SK-N-DZ (cell line): Measurements from ENCODE around the gene F10.
"Not testable (repeated sequence)": the region's sequence is repeated elsewhere in the genome, so short reads cannot be mapped to it uniquely, and the experiment has no call there.

Experiments
- DNase-seq: peaks from one replicate; pipeline ENCODE4 v3.0.0-alpha.2; 2015; ENCODE audit warnings: low spot score

Gene F10

DNA sequence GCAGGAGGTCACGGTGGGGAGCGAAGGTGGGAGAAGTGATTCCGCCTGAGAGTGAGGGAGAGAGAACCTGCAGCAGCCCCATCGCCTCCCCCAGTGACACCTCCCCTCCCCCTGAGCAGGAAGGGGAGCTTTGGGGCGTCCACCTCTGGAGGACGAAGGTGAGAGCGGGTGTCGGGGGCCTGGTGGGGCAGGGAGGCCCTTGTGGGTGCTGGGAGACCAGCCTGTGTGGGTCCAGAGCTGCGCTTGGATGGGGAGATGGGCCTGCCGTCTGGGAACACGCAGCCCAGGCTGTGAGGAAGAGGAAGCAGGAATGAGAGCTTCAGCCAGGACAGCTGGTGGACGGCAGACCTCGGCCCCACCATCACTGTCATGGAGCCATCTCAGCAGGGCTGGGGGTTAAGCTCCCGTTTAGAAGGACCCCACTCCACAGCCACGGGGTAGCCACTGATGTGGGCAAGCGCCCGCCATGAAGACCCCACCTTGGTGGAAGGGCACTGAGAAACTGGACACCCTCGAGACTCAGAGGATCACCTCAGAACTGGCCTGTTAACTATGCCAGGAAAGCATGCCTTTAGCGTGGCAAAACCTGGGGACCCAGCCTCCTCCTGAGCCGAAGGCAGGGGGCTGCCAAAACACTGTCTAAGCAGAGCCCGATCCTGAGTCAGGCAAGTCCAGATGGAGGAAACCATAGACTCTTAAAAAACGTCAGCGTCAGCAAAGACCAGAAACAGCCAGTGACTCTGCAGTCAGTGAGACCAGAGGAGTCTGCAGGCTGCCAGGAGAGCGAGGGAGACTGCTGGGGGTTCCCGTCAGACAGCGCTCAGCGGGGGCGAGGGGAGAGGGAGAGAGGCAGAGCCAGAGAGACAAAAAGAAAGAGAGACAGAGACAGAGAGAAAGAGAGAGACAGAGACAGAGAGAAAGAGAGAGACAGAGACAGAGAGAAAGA lies 29.4 kb downstream of the F10 start:
- no peak for DNase-seq

DNA sequence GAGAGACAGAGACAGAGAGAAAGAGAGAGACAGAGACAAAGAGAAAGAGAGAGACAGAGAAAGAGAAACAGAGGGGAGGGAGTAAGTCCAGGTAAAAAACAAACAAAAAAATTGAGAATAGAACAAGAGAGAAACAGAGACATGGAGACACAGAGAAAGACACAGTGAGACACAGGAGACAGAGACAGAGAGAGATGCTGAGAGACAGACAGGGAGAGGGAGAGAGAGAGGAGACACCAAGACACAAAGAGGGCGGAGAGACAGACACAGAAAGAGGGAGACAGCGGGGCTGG lies 30.0 kb downstream of the F10 start:
- no peak for DNase-seq

DNA sequence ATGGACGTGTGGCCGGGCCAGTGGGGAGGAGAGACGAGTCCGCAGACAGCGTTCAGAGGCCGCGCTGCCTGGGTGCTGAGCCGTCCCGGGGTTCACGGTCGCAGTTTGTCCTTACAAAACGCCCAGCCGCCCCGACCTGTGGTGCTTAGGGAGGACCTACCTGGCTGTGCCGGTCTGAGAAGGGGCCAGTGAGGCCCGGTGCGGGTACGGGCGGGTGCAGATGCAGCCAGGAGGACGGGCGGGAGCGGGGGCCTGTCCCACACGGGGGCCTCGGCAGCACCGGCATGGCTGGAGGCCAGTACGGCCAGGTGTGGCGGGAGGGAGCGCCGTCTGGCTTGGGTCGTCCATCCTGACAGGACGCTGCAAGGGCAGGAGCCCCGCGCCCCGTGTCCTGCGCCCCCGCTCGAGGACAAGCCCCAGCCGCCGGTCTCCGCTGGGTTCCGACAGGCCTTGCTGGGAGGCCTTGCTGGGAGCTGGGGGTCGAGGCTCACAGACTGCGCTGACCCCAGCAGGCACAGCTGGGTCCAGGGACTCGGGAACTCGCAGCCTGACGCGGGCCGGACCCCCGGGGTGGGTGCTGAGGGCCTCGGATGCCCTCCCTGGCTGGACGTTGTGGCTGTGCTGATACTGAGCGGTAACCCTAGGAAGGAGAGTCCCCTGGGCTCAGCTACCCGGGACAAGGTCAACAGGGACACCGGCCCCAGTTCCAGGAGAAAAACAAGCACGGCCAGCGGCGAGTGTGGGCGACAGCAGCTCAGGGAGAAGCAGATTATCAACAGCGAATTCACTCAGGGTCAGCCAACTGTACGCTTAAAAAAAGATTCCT lies 30.6 kb downstream of the F10 start:
- peak; percentile 52 for DNase-seq

DNA sequence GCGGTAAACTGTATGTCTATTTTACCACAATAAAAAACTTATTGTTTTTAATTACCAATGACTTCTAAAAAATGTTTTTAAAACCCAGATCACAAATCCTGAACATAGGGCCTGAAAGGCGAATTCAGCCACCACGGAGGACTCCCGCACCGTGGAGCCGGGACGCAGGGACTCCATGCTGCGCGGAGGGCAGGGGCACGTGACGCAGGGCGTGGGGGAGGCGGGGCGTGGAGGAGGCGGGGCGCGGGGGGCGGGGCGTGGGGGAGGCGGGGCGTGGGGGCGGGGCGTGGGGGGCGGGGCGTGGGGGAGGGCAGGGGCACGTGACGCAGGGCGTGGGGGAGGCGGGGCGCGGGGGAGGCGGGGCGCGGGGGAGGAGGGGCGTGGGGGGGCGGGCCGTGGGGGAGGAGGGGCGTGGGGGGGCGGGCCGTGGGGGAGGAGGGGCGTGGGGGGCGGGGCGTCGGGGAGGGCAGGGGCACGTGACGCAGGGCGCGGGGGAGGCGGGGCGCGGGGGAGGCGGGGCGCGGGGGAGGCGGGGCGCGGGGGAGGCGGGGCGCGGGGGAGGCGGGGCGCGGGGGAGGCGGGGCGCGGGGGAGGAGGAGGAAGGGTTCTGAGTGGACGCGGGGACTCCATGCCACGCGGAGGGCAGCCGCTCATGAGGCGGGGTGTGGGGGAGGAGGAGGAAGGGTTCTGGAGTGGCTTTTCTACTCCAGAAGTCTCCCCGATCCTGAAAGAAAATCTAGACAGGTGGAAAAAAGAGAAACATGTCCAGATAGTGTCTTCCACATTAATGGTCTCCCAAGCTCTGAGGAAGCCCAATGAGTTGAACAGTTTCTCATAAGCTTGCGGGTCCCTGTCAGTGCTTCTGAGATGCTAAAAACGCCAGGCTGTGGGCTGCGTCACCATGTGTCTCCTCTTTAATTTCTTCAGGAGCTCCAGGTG lies 31.5 kb downstream of the F10 start:
- DNase-seq = peak; percentile 65

DNA sequence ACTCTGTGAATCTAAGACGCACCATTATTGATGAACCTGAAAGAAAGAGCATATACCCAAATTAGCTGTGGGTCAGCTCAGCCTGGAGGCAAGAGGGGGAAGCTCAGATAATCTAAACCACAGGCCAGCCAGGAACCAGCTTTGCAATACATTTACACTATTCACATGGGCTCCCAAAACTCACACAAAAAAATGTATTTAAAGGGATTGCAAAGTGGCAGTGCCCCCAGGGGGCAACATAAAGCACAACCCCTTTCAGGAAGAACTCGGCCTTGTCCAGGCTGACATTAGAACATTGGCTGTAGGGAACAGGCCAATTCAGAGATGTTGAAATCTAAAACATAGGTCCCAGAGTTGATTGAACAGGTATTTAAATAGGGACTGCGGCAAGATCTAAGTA lies 32.6 kb downstream of the F10 start:
- DNase-seq = no peak

DNA sequence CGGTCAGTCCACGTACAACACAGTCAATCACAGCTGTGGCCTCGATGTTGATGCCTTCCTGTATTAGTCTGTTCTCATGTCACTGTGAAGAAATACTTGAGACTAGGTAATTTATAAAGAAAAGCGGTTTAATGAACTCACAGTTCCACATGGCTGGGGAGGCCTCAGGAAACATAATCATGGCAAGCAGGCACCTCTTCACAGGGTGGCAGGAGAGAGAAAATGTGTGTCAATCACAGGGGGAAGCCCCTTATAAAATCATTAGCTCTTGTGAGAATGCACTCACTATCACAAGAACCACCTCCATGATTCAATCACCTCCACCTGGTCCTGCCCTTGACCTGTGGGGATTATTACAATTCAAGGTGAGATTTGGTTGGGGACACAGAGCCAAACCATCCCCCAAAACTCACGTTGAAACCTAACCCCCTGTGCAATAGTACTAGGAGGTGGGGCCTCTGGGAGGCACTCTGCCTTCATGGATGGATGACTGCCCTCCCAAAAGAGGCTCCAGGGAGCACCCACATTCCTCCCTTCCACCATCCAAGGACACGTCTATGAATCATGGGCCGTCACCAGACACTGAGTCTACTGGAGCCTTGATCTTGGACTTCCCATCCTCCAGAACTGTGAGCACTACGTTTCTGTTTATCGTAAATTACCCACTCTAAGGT lies 33.5 kb downstream of the F10 start:
- DNase-seq = no peak

DNA sequence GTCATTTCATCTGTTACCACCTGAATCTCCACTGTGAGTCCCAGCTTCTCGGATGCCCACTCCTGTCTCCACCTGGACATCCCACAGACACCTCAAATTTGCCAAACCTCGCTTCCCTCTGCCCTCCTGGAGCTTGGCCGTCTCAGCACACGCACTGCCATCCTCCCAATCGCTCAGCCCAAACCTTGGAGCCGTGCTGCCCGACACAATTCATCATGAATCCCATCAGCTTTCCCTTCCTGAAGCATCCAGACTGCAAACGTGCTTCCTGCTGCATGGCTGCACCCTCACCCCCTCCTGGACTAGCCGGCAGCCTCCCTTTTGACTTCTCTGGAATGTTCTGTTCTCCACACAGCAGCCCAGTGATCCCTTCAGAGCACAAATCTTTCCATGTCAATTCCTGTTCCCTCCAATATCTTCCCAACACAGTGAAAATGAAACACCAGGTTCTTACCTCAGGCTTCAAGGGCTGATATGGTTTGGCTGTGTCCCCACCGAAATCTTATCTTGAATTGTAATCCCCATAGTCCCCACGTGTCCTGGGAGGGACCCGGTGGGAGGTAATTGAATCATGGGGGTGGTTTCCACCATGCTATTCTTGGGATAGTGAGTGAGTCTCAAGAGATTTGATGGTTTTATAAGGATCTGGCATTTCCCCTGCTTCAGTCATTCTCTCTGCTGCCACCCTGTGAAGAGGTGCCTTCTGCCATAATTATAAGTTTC lies 34.8 kb downstream of the F10 start:
- no peak for DNase-seq

DNA sequence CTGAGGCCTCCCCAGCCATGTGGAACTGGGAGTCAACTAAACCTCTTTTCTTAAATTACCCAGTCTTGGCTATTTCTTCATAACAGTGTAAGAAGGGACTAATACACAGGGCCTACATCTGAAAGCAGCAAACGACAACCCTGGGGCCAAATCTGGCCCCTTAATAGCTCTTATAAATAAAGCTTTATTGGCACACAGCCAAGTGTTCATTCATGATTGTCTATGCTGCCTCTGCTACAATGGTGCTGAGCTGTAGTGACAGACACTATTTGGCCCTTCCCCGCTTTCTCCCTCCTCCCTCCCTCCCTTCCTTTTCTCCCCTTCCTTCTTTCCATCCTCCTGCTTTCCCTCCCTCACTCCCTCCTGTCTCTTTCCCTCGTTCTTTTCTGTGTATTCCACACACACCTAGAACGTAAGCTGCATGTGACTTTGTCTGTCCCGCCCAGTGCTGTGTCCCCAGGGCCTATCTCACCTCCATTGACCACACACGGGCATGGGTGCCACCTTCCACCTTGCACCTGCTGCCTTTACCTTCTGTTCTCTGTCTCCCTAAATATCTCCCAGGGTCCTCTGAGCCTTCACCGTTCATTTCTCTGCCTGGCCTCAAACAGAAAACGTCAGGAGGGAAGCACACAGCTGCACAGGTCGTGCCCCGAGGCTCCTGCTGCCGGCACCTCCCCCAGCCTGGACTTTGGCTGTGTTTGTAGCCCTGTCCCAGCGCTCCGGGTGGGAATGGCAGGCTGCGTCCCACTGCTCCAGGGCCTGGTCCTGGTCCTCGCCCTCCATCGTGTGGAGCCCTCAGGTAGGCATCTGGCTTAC lies 35.5 kb downstream of the F10 start, which contains the start of gene PROZ:
PROZ (plus strand) TSS at position 720 of the 819 bp plus-strand sequence; CDS start at position 733, 13 bp downstream.
- DNase-seq = no peak

DNA sequence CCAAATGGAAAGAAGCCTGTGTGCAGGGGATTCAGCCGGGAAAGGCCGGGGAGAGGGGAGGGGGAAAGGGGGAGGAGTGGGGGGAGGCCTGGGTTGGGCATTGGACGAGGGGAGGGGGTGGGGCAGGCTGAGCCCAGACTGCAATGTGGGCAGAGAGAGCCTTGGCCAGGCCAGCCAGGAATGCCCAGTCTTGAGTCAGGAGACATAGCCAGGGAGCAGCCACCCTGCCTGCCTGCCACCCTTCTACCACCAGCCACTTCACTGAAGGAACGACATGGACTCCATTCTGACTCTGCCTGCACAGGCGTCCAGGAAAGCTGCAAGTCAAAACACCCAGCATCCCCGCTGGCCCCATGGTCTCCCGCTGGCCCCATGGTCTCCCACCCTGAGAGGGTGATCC lies 36.3 kb downstream of the F10 start:
- no peak for DNase-seq

DNA sequence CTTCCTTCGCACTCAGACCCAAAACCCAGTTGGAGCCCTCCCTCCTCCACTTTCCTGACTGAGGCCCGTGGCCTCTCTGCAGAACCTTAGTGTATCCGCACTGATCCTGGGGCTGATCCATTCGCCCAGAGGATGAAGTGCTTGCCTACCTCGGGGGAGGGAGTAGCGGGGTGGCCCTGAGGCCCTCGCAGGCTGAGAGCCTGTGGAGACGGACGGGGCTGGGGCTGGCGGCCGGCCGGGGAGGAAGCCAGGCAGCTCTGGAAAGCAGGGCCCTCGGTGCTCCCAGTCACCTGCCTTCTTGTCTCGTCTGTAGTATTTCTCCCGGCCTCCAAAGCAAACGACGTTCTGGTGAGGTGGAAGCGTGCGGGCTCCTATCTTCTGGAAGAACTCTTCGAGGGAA lies 37.1 kb downstream of the F10 start:
- DNase-seq = no peak

DNA sequence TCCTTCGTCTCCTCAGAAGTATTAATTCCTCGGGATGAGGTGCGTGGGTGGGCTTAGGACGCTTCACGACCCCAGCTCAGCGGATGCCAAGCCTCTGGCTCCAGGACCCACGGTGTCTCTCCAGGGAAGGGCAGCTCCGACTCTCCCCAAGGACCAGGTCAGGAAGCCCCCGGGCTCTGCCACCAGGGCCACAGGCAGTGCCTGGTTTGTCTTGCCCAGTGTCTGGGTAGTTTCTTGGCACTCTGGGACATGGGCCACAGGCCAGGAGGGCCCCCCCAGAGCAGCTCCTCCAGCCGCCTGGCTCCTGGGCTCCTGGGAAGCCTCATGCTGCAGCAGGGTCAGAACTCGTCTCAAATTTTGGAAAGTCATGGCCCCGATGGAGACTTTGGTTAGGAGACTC lies 38.4 kb downstream of the F10 start:
- DNase-seq = no peak

DNA sequence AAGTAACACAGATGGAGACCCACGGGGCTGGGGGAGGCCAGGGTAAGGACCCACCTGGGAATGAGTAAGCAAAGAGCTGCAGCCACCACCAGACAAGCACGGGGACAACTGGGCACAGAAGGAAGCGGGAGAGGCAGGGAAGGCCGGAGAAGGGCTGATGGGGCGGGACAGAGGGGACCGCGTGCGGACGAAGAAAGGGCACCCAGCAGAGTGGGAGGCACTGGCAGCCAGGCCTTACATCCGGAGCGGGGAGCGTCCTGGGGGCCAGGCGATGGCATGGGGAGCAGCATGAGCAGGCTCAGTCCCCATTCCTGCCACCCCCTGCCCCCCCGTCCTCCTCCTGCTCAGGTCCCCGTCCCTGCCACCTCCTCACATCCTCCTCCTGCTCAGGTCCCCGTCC lies 38.8 kb downstream of the F10 start:
- DNase-seq = no peak

DNA sequence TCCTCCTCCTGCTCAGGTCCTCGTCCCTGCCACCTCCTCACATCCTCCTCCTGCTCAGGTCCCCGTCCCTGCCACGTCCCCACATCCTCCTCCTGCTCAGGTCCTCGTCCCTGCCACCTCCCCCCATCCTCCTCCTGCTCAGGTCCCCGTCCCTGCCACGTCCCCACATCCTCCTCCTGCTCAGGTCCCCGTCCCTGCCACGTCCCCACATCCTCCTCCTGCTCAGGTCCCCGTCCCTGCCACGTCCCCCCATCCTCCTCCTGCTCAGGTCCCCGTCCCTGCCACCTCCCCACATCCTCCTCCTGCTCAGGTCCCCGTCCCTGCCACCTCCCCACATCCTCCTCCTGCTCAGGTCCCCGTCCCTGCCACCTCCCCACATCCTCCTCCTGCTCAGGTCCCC lies 39.4 kb downstream of the F10 start:
- not testable (repeated sequence) for DNase-seq

DNA sequence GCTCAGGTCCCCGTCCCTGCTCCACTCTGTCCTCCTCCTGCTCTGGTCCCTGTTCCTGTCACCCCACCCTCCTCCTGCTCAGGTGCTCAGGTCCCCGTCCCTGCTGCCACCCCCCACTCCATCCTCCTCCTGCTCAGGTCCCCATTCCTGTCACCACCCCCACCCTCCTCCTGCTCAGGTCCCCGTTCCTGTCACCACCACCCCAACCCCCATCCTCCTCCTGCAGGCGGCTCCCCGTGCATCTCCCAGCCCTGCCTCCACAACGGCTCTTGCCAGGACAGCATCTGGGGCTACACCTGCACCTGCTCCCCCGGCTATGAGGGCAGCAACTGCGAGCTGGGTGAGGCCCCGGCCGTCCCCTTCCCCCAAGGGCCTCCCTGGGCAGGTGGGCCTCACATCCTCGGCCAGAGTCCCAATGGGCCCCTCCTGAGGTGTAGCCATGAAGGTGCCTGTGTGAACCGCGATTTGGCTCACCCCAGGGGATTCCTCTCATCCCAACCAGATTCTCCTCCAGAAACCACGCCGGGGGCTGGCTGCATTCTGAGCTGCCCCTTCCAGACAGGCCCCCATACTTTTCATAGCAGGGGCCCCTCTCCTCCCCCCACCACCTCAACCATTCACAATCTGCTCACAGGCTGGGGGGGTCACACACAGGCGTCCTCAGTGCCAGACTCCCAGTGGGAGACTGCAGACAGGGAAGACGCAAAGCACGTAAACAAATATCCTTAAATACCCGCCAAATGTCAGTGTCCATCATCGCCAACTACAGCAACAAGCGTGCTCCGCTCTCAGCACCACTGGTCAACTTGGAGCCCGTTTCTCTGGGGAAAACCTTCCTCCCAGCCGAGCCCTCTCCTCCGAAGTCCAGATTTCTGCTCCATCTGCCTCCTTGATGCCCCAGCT lies 40.4 kb downstream of the F10 start:
- DNase-seq = no peak

DNA sequence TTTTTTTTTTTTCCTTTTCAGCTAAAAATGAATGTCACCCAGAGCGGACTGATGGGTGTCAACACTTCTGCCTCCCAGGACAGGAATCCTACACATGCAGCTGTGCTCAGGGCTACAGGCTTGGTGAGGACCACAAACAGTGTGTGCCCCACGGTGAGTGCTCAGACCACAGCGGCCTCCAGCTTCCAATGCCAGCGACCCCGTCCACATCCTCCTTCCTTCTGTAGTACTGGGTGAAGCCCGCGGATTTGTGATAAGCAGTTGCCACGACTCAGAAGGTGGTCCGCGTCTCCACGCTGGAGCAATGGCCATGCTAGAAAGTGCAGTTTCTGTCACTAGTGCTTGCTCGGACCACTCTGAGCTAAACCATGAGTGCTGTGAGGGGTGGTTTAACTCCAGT lies 41.9 kb downstream of the F10 start:
- no peak for DNase-seq

DNA sequence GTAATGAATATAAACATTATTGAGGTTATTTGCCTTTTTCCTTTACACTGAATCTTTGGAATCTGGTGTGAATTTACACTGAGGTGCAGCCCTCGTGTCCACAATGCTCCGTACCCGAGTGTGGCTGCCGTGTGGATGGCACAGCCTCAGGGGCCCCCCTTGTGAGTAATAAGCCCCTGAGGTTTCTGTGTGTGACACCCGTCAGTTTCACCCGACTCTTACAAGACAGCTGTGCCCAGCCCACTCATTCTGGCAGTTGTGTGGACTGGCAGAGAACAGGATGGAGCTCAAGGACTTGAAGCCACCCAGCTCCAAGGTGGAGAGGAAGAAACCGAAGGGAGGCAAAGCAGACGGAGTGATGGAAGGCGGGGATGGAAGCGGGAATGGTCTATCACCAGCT lies 43.7 kb downstream of the F10 start:
- no peak for DNase-seq

DNA sequence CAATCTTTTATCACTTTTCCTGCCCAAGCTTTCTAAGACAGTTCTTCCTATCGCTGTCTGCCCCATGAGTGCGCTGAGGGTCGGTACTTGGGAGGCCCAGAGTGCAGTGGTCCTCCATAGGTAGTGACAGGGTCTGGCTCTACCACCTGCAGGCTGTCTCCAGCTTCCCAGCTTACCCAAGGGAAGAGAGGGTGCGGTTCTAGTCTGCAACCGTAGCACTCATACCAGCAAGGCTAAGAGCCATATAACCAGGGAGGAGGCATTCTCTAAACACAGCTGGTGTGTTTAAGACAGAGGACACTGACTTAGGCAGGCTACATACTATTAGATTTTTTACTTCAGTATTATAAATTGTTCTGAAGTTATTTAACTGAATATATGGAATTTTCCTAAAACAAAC lies 44.1 kb downstream of the F10 start:
- DNase-seq = no peak

DNA sequence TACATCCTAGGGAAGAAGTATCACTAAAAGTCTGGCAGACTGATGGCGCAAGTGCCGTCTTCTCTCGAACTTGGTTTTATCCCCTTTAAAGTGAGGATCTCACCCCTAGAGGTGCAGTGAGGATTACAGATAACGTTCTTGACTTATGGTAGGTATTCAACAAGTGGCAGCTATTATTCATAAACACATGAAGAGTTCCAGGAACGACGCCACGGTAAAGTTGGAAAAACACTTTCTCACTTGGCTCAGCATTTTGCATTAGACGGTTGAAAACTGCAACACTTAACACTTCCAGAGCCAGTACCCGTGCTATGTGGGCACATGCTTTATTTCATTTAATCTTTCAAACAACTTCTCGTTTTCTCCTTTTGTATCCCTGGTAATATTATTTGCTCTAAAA lies 44.6 kb downstream of the F10 start:
- no peak for DNase-seq

DNA sequence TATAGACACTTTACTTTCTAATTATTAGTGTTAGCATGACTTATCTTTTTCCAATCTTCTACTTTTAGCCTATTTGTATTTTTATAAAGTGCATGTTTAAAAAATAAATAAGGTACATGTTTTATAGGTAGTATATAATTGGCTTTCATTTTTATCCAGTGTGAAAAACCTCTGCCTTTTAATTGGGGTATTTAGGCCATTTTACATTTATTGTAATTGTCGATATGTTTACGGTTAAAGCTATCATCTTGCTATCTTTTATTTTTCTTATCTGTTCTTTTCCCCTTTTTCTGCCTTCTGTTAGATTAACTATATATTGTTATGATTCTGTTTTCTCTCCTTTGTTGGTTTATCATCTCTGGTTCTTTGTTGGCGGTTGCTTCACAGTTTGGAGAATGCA lies 45.0 kb downstream of the F10 start:
- DNase-seq = no peak
